Astrocyte of the hippocampus (primary cell): ENCODE measurements around the gene ERLIN1.
A peak's percentile ranks its signal among the peaks of the same experiment; 100 is the strongest.

Experiments used
- DNase-seq: peaks from one replicate; pipeline ENCODE4 v3.0.0; 2011; ENCODE audit warnings: low read depth, low spot score

Gene ERLIN1

GRCh38 chr10:100172349-100172748 lies 13.5 kb downstream of the ERLIN1 start:
- no peak for DNase-seq

GRCh38 chr10:100168313-100168643 lies 17.6 kb downstream of the ERLIN1 start:
- DNase-seq, result no peak

GRCh38 chr10:100167553-100168312 lies 18.1 kb downstream of the ERLIN1 start:
- peak; percentile 7 for DNase-seq

GRCh38 chr10:100163704-100164621 lies 21.9 kb downstream of the ERLIN1 start:
- DNase-seq, result no peak

DNA sequence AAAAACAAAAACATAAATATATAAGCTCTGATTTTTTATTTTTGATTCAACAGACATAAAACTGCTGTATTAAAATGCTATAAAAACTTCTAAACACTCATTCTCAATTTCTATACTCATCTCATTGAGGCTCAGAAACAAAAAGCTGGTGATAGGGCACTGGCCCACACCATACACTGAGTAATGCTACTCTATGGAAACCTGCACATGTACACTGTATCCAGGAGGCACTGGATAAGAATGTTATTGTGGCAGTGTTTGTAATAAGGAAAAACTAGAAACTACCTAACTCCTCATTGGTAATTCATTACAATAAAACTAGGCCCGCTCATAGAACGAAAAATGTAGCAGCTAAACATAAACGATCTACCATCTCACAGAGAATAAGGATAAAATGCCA lies 23.1 kb downstream of the ERLIN1 start:
- no peak for DNase-seq

DNA sequence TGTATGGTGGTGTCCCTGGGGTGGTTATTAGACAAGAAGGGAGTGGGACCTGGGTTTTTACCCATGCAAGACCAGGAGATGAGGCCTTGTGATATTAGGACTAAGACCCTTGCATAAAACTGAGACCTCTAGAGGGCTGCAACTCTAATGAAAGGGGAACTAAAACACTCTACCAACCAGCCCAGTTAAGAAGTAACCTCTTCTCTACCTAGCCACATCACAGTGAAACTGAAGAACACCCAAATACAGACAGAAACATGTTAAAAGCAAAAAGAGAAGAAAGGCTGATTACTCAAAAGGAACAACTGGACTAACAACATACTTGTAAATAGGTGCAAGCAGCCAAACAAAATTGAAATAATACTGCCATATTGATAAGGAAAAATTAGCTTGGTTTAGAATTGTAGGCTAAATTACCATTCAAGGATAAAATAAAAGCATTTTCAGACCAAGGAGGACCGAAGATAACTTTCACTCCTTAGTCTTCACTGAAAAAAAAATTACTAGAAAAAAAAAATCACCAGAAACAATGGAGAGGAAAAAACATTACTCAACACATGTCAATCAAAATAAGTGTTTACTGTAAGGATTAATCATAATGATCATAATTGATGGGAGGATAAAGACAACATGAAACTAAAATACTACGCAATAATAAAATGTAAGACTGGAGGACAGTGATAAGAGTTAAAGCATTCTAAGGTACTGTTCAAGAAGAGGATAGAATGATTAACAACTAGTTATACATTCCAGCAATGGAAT lies 27.6 kb downstream of the ERLIN1 start:
- DNase-seq, result no peak

GRCh38 chr10:100157156-100157555 lies 28.7 kb downstream of the ERLIN1 start:
- DNase-seq, result no peak

DNA sequence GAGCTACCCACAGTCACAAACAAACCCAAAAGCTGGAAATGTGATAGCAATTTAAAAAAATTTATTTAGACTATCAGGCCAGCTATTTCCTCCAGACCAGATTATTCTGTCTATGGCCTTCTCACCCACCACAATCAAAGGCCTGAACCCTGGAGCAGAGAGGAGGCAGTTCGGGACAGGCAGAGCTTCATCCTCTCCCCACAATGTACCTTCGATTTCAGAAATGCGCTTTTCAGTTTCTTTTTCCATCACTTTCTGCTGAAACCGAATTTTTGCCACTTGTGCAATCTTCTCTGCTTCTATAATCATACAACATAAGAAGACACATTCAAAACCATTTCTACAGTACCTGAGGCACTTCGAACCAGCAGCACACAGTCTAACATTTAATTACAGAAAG lies 29.9 kb downstream of the ERLIN1 start:
- DNase-seq, result no peak

GRCh38 chr10:100154666-100155065 lies 31.2 kb downstream of the ERLIN1 start:
- DNase-seq, result no peak

GRCh38 chr10:100153239-100153825 lies 32.5 kb downstream of the ERLIN1 start:
- DNase-seq, result no peak

DNA sequence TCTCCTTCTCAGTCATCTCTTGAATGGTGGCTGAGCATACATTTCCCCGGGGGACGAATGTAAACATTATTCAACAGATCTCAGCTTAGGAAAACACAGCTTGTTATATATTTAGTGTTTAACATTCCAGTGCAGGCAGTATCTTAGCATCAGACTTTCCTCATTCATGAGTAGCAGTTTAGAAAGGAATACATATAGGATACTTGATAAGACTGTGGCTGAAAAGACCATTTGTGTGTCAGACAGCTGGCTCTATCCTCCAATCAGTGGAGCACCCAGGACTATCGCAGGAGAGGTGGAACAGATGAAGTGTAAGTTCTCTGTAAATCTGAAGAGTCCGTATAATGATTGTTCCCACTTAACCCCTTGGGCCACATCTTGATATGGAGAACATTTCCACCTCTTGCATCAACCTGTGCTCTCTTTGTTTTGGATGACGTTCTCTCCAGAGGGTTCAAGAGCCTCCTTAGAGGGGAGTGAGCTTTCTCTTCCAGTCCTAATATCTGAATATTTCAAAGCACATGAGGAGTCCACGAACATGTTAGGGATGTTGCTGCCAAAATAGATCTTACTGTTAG lies 34.0 kb downstream of the ERLIN1 start:
- no peak for DNase-seq

DNA sequence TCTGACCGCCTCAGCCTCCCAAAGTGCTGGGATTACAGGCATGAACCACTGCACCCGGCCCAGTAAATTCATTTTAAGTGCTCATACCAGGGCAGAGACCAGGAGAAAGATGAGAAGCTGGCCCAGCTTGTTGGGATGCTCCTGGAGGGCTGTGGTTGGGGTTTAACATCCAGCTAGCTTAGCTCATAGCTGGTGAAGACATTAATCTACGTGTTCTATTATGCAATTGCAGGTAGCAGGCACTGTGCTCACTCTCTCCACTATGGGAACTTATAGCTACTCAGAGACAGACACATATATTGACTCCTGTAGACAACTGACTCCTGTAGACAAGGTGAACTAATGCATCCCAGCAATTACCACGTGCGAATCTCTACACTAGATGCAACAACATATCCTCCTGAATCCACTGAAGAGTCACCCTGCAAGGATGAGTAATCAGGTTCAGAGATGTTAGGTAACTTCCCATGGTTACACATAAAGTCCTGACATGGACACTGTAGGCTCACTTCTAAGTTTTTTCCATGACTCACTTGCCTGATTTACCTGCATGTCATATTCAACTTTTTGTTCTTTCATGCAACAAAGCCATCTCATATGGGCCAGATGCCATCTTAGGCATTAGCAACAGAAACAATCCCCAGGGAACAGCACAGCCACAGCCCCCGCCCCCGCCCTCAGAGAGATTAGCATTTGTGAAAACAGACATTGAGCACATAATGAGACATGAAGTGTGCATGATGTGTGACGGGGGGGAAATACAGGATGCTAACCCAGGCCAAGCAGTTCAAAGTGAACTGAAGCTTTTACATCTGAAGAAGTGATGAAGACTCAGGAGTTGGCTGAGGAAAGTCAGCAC lies 37.2 kb downstream of the ERLIN1 start:
- DNase-seq, result peak; percentile 7

- DNase-seq, result no peak
Observed at GRCh38 chr10:100146875-100147650, 38.8 kb downstream of the ERLIN1 start.

DNA sequence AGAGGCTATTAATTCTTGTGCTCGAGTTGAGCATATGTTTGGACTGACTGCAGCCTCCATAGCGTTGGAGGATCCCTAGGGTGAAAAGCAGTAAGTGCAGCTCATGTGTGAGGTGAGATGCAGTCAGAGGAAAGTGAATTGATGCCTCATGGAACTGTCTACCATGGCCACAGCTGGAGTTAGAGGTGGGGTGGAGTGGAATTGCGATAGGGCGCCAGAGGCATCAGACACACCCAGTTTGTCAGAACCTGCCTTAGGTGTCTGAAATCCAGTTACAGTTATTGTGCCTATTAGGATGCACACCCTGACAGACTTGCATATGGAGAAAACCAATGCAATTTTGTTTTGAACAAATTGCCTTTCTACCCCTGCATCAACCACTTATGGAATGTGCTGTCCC lies 39.4 kb downstream of the ERLIN1 start:
- no peak for DNase-seq

DNA sequence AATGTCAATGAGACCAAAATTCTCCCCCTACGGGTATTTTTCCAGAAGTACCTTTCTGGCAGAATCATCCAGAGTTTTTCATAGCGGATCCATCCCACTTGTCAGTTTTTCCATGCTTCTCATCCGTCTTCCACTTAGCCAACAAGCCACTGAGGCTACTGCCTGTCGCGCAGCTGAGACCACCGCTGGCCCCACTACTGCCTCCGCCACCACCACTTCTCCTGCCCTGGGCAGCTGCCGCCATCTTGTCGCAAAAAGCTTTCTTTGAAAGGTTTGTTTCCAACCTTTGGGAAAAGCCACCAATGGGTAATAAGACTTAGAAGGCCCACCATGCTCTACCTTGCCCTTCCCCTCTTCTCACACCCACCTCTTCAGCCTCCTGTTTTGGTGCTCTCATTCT lies 42.1 kb downstream of the ERLIN1 start:
- no peak for DNase-seq

GRCh38 chr10:100141446-100142087 lies 44.3 kb downstream of the ERLIN1 start:
- DNase-seq, result no peak

DNA sequence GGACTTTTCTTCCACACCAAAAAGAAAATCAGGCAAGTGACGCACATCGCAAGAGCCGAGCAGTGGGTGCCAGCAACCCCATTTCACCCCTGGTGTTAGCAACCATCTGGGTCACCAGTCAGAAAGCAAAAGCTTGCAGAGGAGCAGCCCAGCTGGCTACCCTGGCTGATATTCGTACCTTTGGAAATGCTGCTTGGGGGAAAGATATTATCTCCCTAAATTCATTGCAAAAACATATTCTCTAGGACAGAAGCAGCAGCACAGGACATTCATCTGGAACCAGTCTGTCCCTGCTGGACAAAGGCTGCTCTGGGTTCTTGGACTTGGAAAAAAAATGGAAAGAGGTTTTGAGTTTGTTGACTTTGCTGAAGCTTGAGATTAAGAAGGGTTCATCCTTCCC lies 45.8 kb downstream of the ERLIN1 start:
- DNase-seq, result no peak

- DNase-seq, result no peak
Observed at GRCh38 chr10:100138921-100139496, 46.8 kb downstream of the ERLIN1 start.

- DNase-seq, result no peak
Observed at GRCh38 chr10:100135486-100135885, 50.3 kb downstream of the ERLIN1 start.
